HepG2 (cell line): ENCODE data around the gene CIROP. TPM values are rescaled to one million over a fixed set of nuclear protein-coding genes. Genes with fewer than 3 reads are reported as not detected.

ENCODE experiments used
- ARID5B ChIP-seq: IDR thresholded peaks from 2 replicates; pipeline ENCODE4 v1.4.0; 2020; ENCODE audit warnings: mild to moderate bottlenecking, missing genetic modification reagents
- CHD2 ChIP-seq: IDR thresholded peaks from 2 replicates; pipeline ENCODE4 v1.6.1; 2011; ENCODE audit warnings: low read depth, low read length, improper control_type of control experiment
- FOXO1 ChIP-seq: sonication (generic); formaldehyde crosslinking; IDR thresholded peaks from 2 replicates; pipeline ENCODE4 v1.4.0; 2020; ENCODE audit warnings: missing genetic modification reagents
- HMG20B ChIP-seq: conservative IDR thresholded peaks from 2 replicates; pipeline ENCODE4 v1.6.1; 2016; ENCODE audit warnings: missing genetic modification reagents, missing compliant biosample characterization
- ISX ChIP-seq: sonication (generic); formaldehyde crosslinking; conservative IDR thresholded peaks from 2 replicates; pipeline ENCODE4 v1.5.0; 2020; ENCODE audit warnings: missing genetic modification reagents
- JUND ChIP-seq: sonication (generic); formaldehyde crosslinking; IDR thresholded peaks from 2 replicates; pipeline ENCODE4 v1.8.0; 2022; ENCODE audit warnings: mild to moderate bottlenecking, missing genetic modification reagents
- KDM5A ChIP-seq: fragments of 200-600 bp; sonication (generic); IDR thresholded peaks from 2 replicates; pipeline ENCODE4 v1.7.0; 2018; ENCODE audit warnings: antibody characterized with exemption, mild to moderate bottlenecking, low read length, borderline replicate concordance
- NFE2L2 ChIP-seq: fragments of 150-350 bp; IDR thresholded peaks from 2 replicates; pipeline ENCODE4 v1.6.1; 2014; ENCODE audit warnings: low read length
- PAWR ChIP-seq: sonication (generic); formaldehyde crosslinking; IDR thresholded peaks from 2 replicates; pipeline ENCODE4 v1.4.0; 2020; ENCODE audit warnings: missing genetic modification reagents, mild to moderate bottlenecking, borderline replicate concordance
- RBAK ChIP-seq: sonication (generic); formaldehyde crosslinking; IDR thresholded peaks from 2 replicates; pipeline ENCODE4 v1.5.1; 2020; ENCODE audit warnings: mild to moderate bottlenecking, missing genetic modification reagents
- RFX1 ChIP-seq: fragments of 450-650 bp; IDR thresholded peaks from 2 replicates; pipeline ENCODE4 v1.6.1; 2017
- SIX4 ChIP-seq: sonication (generic); formaldehyde crosslinking; IDR thresholded peaks from 2 replicates; pipeline ENCODE4 v1.4.0; 2020; ENCODE audit warnings: missing genetic modification reagents
- SNAPC4 ChIP-seq: sonication (generic); formaldehyde crosslinking; IDR thresholded peaks from 2 replicates; pipeline ENCODE4 v1.4.0; 2020; ENCODE audit warnings: mild to moderate bottlenecking, missing genetic modification reagents
- ZEB1 ChIP-seq: IDR thresholded peaks from 2 replicates; pipeline ENCODE4 v1.6.1; 2012; ENCODE audit warnings: mild to moderate bottlenecking, low read depth, inconsistent platforms; ENCODE audit not compliant: insufficient replicate concordance
- ZNF33B ChIP-seq: sonication (generic); formaldehyde crosslinking; IDR thresholded peaks from 2 replicates; pipeline ENCODE4 v1.5.1; 2020; ENCODE audit warnings: mild to moderate bottlenecking, missing genetic modification reagents
- ZNF431 ChIP-seq: sonication (generic); formaldehyde crosslinking; IDR thresholded peaks from 2 replicates; pipeline ENCODE4 v1.9.0; 2022; ENCODE audit warnings: missing genetic modification reagents, low read depth, mild to moderate bottlenecking, borderline replicate concordance
- ZNF720 ChIP-seq: sonication (generic); formaldehyde crosslinking; IDR thresholded peaks from 2 replicates; pipeline ENCODE4 v1.4.0; 2020; ENCODE audit warnings: missing genetic modification reagents
- ZNF850 ChIP-seq: sonication (generic); formaldehyde crosslinking; conservative IDR thresholded peaks from 2 replicates; pipeline ENCODE4 v1.9.0; 2021; ENCODE audit warnings: mild to moderate bottlenecking, missing genetic modification reagents
- ZSCAN12 ChIP-seq: sonication (generic); formaldehyde crosslinking; IDR thresholded peaks from 2 replicates; pipeline ENCODE4 v1.9.0; 2021; ENCODE audit warnings: mild to moderate bottlenecking, missing genetic modification reagents
- polyA plus RNA-seq, 8 experiments: library from polyadenylated mRNA; depleted of rRNA in 3 of 8; stranded (reverse) in 7 of 8; unstranded in 1 of 8; fragments of >200 nt; fragmentation: Illumina TruSeq in 4 of 8; extraction: Trizol in 4 of 8; gene quantifications; 2 replicates each; pipeline versions ENCODE4 v1.2.1 to v1.2.3, GENCODE V29; 2011 to 2016; ENCODE audit warnings: low read depth in 4 of 8, missing spikeins in 1 of 8, mixed read lengths in 1 of 8; ENCODE audit not compliant: insufficient read depth in 1 of 8
- total RNA-seq, 5 experiments: library from RNA; depleted of rRNA; stranded (reverse); fragments of >200 nt; fragmentation: Illumina TruSeq; extraction: Trizol; gene quantifications; 2 replicates each; pipeline ENCODE4 v1.2.3, GENCODE V29; 2016; ENCODE audit warnings: low read depth in 1 of 5
- TF ChIP-seq, protein P1 (sequence below): IDR thresholded peaks from 2 replicates; pipeline ENCODE4 v1.6.1; 2012; ENCODE audit warnings: inconsistent platforms
- TF ChIP-seq, protein P2 (sequence below): sonication (generic); formaldehyde crosslinking; IDR thresholded peaks from 2 replicates; pipeline ENCODE4 v1.4.0; 2020; ENCODE audit warnings: mild to moderate bottlenecking, missing genetic modification reagents

CIROP gene
- total and polyA plus RNA-seq, 2 of the 13 experiments (the other 11 are each of a cell fraction or from before 2014, with no cell fraction given), result 0.07 TPM; not detected in 1

- TF ChIP-seq, protein P1, sequence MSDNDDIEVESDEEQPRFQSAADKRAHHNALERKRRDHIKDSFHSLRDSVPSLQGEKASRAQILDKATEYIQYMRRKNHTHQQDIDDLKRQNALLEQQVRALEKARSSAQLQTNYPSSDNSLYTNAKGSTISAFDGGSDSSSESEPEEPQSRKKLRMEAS, result no peak
- TF ChIP-seq ZEB1, result no peak
- no peak for TF ChIP-seq ZNF431 (CRISPR knock-in tag)
- TF ChIP-seq FOXO1 (CRISPR knock-in tag), result peak; percentile 81
- TF ChIP-seq ARID5B, result no peak; the same call in none of the 2 replicates
- TF ChIP-seq PAWR (CRISPR knock-in tag), result no peak
- TF ChIP-seq KDM5A, result peak; percentile 85
- TF ChIP-seq, protein P2, sequence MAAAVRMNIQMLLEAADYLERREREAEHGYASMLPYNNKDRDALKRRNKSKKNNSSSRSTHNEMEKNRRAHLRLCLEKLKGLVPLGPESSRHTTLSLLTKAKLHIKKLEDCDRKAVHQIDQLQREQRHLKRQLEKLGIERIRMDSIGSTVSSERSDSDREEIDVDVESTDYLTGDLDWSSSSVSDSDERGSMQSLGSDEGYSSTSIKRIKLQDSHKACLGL (CRISPR knock-in tag), result no peak
- TF ChIP-seq RBAK (CRISPR knock-in tag), result no peak
- peak; percentile 62; the same call in 1 of the 2 replicates for TF ChIP-seq ZNF33B (CRISPR knock-in tag)
- peak; percentile 96 for TF ChIP-seq ZSCAN12 (CRISPR knock-in tag)
- TF ChIP-seq CHD2, result no peak
- TF ChIP-seq NFE2L2, result peak; percentile 29; the same call in 1 of the 2 replicates
- no peak; the same call in 1 of the 2 replicates for TF ChIP-seq ZNF850 (CRISPR knock-in tag)
- no peak for TF ChIP-seq RFX1
- TF ChIP-seq SIX4 (CRISPR knock-in tag), result peak; percentile 79
- TF ChIP-seq HMG20B (CRISPR knock-in tag), result peak; percentile 61
- TF ChIP-seq ISX (CRISPR knock-in tag), result 0 out of 2 replicates have a peak, but pooled peaks have one; percentile 76
- peak; percentile 82; the same call in 1 of the 2 replicates for TF ChIP-seq SNAPC4 (CRISPR knock-in tag)
- TF ChIP-seq ZNF720 (CRISPR knock-in tag), result no peak; the same call in 1 of the 2 replicates
- peak; percentile 46; the same call in 1 of the 2 replicates for TF ChIP-seq JUND (CRISPR knock-in tag)
Measured at GRCh38 chr14:23095196-23096108, 9.3 kb downstream of the CIROP start, which contains the start of gene C14orf119 (continued).
